H9 (cell line): ENCODE measurements around the gene TTC7B. TPM values are rescaled to one million over a fixed set of nuclear protein-coding genes. Genes with fewer than 3 reads are reported as not detected.
A peak's percentile ranks its signal among the peaks of the same experiment; 100 is the strongest.

Experiments
- DNase-seq: peaks from one replicate; pipeline ENCODE4 v3.0.0-alpha.2; 2017
- H2AFZ ChIP-seq: one replicate; pipeline ENCODE4 v1.6.1; 2013; ENCODE audit warnings: mild to moderate bottlenecking, low read length, control low read depth, moderate library complexity
- H2AK5ac ChIP-seq: 2 replicates; pipeline ENCODE4 v1.6.1; 2013; ENCODE audit warnings: low read length, control low read depth, mixed read lengths; ENCODE audit not compliant: insufficient read length
- H2BK120ac ChIP-seq: one replicate; pipeline ENCODE4 v1.6.1; 2013; ENCODE audit warnings: low read depth, mild to moderate bottlenecking, low read length, control low read depth, inconsistent platforms; ENCODE audit not compliant: poor library complexity, severe bottlenecking
- H2BK12ac ChIP-seq: 2 replicates; pipeline ENCODE4 v1.6.1; 2013; ENCODE audit warnings: low read length, control low read depth, mixed read lengths, low read depth; ENCODE audit not compliant: insufficient read length
- H2BK15ac ChIP-seq: 2 replicates; pipeline ENCODE4 v1.6.1; 2013; ENCODE audit warnings: low read depth, low read length, control low read depth
- H2BK20ac ChIP-seq: one replicate; pipeline ENCODE4 v1.6.1; 2013; ENCODE audit warnings: low read depth, mild to moderate bottlenecking, low read length, control low read depth, inconsistent platforms; ENCODE audit not compliant: poor library complexity, severe bottlenecking
- H2BK5ac ChIP-seq: 2 replicates; pipeline ENCODE4 v1.6.1; 2013; ENCODE audit warnings: low read length, control low read depth, mixed read lengths; ENCODE audit not compliant: insufficient read length
- H3K14ac ChIP-seq: 2 replicates; pipeline ENCODE4 v1.6.1; 2013; ENCODE audit warnings: low read length, control low read depth; ENCODE audit not compliant: insufficient read depth
- H3K18ac ChIP-seq: 2 replicates; pipeline ENCODE4 v1.6.1; 2013; ENCODE audit warnings: low read depth, mild to moderate bottlenecking, mixed read lengths, low read length, control low read depth; ENCODE audit not compliant: insufficient read length
- H3K23ac ChIP-seq: 2 replicates; pipeline ENCODE4 v1.6.1; 2013; ENCODE audit warnings: low read length, control low read depth, mixed read lengths, low read depth; ENCODE audit not compliant: insufficient read length
- H3K23me2 ChIP-seq: 2 replicates; pipeline ENCODE4 v1.6.1; 2013; ENCODE audit warnings: low read depth, mild to moderate bottlenecking, mixed read lengths, low read length, control low read depth; ENCODE audit not compliant: insufficient read length, poor library complexity, severe bottlenecking
- H3K27ac ChIP-seq: 2 replicates; pipeline ENCODE4 v1.5.1; 2013; ENCODE audit warnings: low read length, control low read depth, mixed read lengths, low read depth; ENCODE audit not compliant: insufficient read length
- H3K27me3 ChIP-seq: 2 replicates; pipeline ENCODE4 v1.6.1; 2013; ENCODE audit warnings: low read length, control low read depth, inconsistent platforms; ENCODE audit not compliant: insufficient read depth
- H3K4ac ChIP-seq: 2 replicates; pipeline ENCODE4 v1.6.1; 2013; ENCODE audit warnings: low read depth, mild to moderate bottlenecking, control low read depth, inconsistent platforms, low read length, moderate library complexity
- H3K4me1 ChIP-seq: 2 replicates; pipeline ENCODE4 v1.6.1; 2013; ENCODE audit warnings: low read length, control low read depth, inconsistent platforms; ENCODE audit not compliant: insufficient read depth
- H3K4me2 ChIP-seq: 2 replicates; pipeline ENCODE4 v1.6.1; 2013; ENCODE audit warnings: low read length, control low read depth, mixed read lengths; ENCODE audit not compliant: insufficient read length, insufficient read depth
- H3K56ac ChIP-seq: 2 replicates; pipeline ENCODE4 v1.6.1; 2013; ENCODE audit warnings: low read depth, mild to moderate bottlenecking, mixed read lengths, low read length, control low read depth; ENCODE audit not compliant: insufficient read length
- H3K79me1 ChIP-seq: 2 replicates; pipeline ENCODE4 v1.6.1; 2013; ENCODE audit warnings: low read depth, mild to moderate bottlenecking, moderate library complexity, low read length, control low read depth, inconsistent platforms; ENCODE audit not compliant: insufficient read depth, poor library complexity, severe bottlenecking
- H3K79me2 ChIP-seq: 2 replicates; pipeline ENCODE4 v1.6.1; 2013; ENCODE audit warnings: low read length, control low read depth, inconsistent platforms; ENCODE audit not compliant: insufficient read depth
- H3K9ac ChIP-seq: 2 replicates; pipeline ENCODE4 v1.6.1; 2013; ENCODE audit warnings: low read length, control low read depth, mixed read lengths; ENCODE audit not compliant: insufficient read length; ENCODE audit errors: extremely low read depth
- H3K9me3 ChIP-seq: one replicate; pipeline ENCODE4 v1.6.1; 2013; ENCODE audit warnings: low read depth, low read length, inconsistent platforms; ENCODE audit not compliant: control insufficient read depth
- H3T11ph ChIP-seq: one replicate; pipeline ENCODE4 v1.6.1; 2013; ENCODE audit warnings: mild to moderate bottlenecking, low read length, control low read depth, inconsistent platforms
- H4K20me1 ChIP-seq: one replicate; pipeline ENCODE4 v1.6.1; 2013; ENCODE audit not compliant: control insufficient read depth, insufficient read length, insufficient read depth
- H4K5ac ChIP-seq: 2 replicates; pipeline ENCODE4 v1.6.1; 2013; ENCODE audit warnings: low read depth, mild to moderate bottlenecking, mixed read lengths, low read length, control low read depth; ENCODE audit not compliant: insufficient read length
- H4K8ac ChIP-seq: replicated peaks from 2 replicates; pipeline ENCODE4 v1.6.1; 2013; ENCODE audit warnings: low read length, control low read depth, mixed read lengths, low read depth; ENCODE audit not compliant: insufficient read length
- H4K91ac ChIP-seq: 2 replicates; pipeline ENCODE4 v1.6.1; 2013; ENCODE audit warnings: low read depth, mild to moderate bottlenecking, moderate library complexity, mixed read lengths, low read length, control low read depth; ENCODE audit not compliant: insufficient read length
- H3K27ac Mint-ChIP-seq, 3 experiments: 2 replicates in 2 of 3; 3 replicates in 1 of 3; pipeline ENCODE4 v1.8.0; 2020 to 2021; ENCODE audit warnings: mixed read lengths in 3 of 3, mild to moderate bottlenecking in 1 of 3, moderate library complexity in 1 of 3
- H3K27me3 Mint-ChIP-seq: 2 replicates; pipeline ENCODE4 v1.8.0; 2021; ENCODE audit warnings: low read depth, mild to moderate bottlenecking, moderate library complexity, mixed read lengths
- H3K36me3 Mint-ChIP-seq, 3 experiments: 2 replicates in 2 of 3; 3 replicates in 1 of 3; pipeline ENCODE4 v1.8.0; 2020 to 2021; ENCODE audit warnings: low read depth in 3 of 3, mixed read lengths in 3 of 3; ENCODE audit not compliant: insufficient read depth in 1 of 3
- H3K4me1 Mint-ChIP-seq, 2 experiments: 2 replicates each; pipeline ENCODE4 v1.8.0; 2020; ENCODE audit warnings: mixed read lengths in 2 of 2
- H3K4me3 Mint-ChIP-seq, 2 experiments: 2 replicates in 1 of 2; 3 replicates in 1 of 2; pipeline ENCODE4 v1.8.0; 2020 to 2021; ENCODE audit warnings: mild to moderate bottlenecking in 2 of 2, mixed read lengths in 2 of 2, moderate library complexity in 1 of 2
- H3K9me3 Mint-ChIP-seq, 2 experiments: 2 replicates in 1 of 2; 3 replicates in 1 of 2; pipeline ENCODE4 v1.8.0; 2020; ENCODE audit warnings: mild to moderate bottlenecking in 2 of 2, mixed read lengths in 2 of 2, moderate library complexity in 1 of 2
- CTCF ChIP-seq: fragments of 200-600 bp; sonication (generic); conservative IDR thresholded peaks from 3 replicates; pipeline ENCODE4 v1.8.0; 2021; ENCODE audit warnings: antibody characterized with exemption, mild to moderate bottlenecking
- WGBS: extraction: QIAGEN DNeasy Blood & Tissue Kit; methylation state at CpG from one replicate; pipeline ENCODE4 v1.1.7; 2013; ENCODE audit warnings: missing lambda C conversion rate, low lambda C conversion rate, mixed read lengths; ENCODE audit not compliant: insufficient read length; ENCODE audit errors: extremely low coverage; 5-methylcytosine and 5-hydroxymethylcytosine counted together
- total RNA-seq: library from RNA; stranded (reverse); gene quantifications from 2 replicates; pipeline ENCODE4 v1.2.1, GENCODE V29; 2021

Gene TTC7B
- total RNA-seq, 1 experiment from 2014 or later = 33.7 TPM

GRCh38 chr14:90578283-90578985 lies 237.8 kb downstream of the TTC7B start:
- Histone ChIP-seq H3K27me3 (no peaks in the 10 kb centered on the region), H2BK15ac (no peak overlapping the region), H3K14ac (no peak overlapping the region), H4K91ac (no peak overlapping the region), H4K8ac (no peak overlapping the region), H3T11ph (no peak overlapping the region), H2BK20ac (no peak overlapping the region), H2BK120ac (no peak overlapping the region), H3K9ac (no peak overlapping the region), H4K5ac (no peak overlapping the region), H2BK5ac (no peak overlapping the region), H3K4me2 (no peak overlapping the region), H3K4me1 (peaks cover 9% of the 10 kb centered on the region; the same call in 1 of the 2 replicates), H3K27ac (no peak overlapping the region), H3K79me2 (no peaks in the 10 kb centered on the region), H3K4ac (no peak overlapping the region), H3K9me3 (no peaks in the 10 kb centered on the region), H3K79me1 (no peaks in the 10 kb centered on the region), H4K20me1 (peaks cover 6% of the 10 kb centered on the region), H2BK12ac (no peak overlapping the region), H3K23ac (no peak overlapping the region), H2AFZ (no peak overlapping the region), H3K18ac (no peak overlapping the region), H3K56ac (no peak overlapping the region), H3K23me2 (no peaks in the 10 kb centered on the region), H2AK5ac (no peak overlapping the region)
- no peaks in the 10 kb centered on the region; a peak in 1 of 7 replicates for H3K36me3 Mint-ChIP-seq
- no peaks in the 10 kb centered on the region; the same call in 1 of the 2 replicates for H3K27me3 Mint-ChIP-seq
- no peak overlapping the region for H3K4me3 Mint-ChIP-seq
- H3K9me3 Mint-ChIP-seq = no peaks in the 10 kb centered on the region
- WGBS = no CpG with 5 or more reads among the region's 17 CpGs
- no peak for DNase-seq
- no peak for TF ChIP-seq CTCF
- H3K27ac Mint-ChIP-seq = peak overlapping the region in 1 of 3 experiments; percentile 73; a peak in 3 of 7 replicates
- H3K4me1 Mint-ChIP-seq = peaks cover 30 to 35% of the 10 kb centered on the region in 2 experiments
